ENCODE results near the gene GRIK2. TPM values are rescaled to one million over a fixed set of nuclear protein-coding genes. Genes with fewer than 3 reads are reported as not detected.
A peak's percentile ranks its signal among the peaks of the same experiment; 100 is the strongest.

Gene GRIK2
- total RNA-seq, 1 experiment from 2014 or later = 0.07 TPM

DNA sequence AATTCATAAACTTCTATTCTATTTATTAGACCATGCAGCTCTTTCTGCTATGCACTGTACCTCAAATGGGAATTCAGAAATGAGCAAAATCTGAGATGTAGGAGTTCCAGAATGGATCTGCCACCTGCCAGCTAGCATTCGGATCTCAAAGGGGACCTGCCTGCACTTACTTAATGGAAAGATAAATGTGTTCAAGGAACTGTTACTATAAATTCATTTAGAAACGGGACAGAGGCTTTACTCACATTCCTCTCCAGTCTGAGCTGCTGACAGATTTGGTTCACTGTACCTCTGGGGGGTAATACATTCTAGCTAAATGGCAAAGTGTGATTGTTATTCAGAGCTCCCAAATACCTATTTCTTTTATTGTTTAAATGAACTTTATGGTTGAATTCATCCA lies 384.1 kb downstream of the GRIK2 start:
- no peaks in the 10 kb centered on the region for H3K4me1 ChIP-seq (ENCODE audit: low read length)
- H2AFZ ChIP-seq (ENCODE audit: low read length) = no peak overlapping the region
- no peak overlapping the region for H3K4me3 ChIP-seq (ENCODE audit: low read length)
- no peaks in the 10 kb centered on the region for H3K9me2 ChIP-seq (replicated peaks; ENCODE audit: insufficient read depth, low read length)
- no peaks in the 10 kb centered on the region for H3K36me3 ChIP-seq (ENCODE audit: insufficient read depth, low read length)
- DNase-seq = no peak
- H3K27ac ChIP-seq (ENCODE audit: low read length) = no peak overlapping the region
- H3K79me2 ChIP-seq (ENCODE audit: low read length) = no peaks in the 10 kb centered on the region
- H3K4me2 ChIP-seq (ENCODE audit: low read depth, low read length, poor library complexity, severe bottlenecking) = no peak overlapping the region
- no peaks in the 10 kb centered on the region for H4K20me1 ChIP-seq (ENCODE audit: insufficient read depth, low read depth, low read length)
- H3K9me3 ChIP-seq (ENCODE audit: low read length) = no peaks in the 10 kb centered on the region
- H3K9ac ChIP-seq (ENCODE audit: low read length) = no peak overlapping the region
- H3K27me3 ChIP-seq (ENCODE audit: low read length) = no peaks in the 10 kb centered on the region

GRCh38 chr6:101779051-101779844 lies 385.7 kb downstream of the GRIK2 start:
- H3K27me3 ChIP-seq (ENCODE audit: low read length) = no peaks in the 10 kb centered on the region
- no peak overlapping the region for H2AFZ ChIP-seq (ENCODE audit: low read length)
- no peaks in the 10 kb centered on the region for H3K79me2 ChIP-seq (ENCODE audit: low read length)

DNA sequence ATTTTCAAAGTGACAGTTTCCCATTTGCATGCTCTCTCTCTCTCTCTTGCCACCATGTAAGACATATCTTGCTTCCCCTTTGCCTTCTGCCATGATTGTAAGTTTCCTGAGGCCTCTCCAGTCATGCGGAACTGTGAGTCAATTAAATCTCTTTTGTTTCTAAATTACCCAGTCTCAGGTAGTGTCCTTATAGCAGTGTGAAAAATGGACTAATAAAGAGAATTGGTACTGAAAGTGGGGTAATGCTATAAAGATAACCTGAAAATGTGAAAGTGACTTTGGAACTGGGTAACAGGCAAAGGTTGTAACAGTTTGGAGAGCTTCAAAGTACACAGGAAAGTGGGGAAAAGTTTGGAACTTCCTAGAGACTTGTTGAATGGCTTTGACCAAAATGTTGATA lies 389.8 kb downstream of the GRIK2 start:
- Histone ChIP-seq H3K79me2 (ENCODE audit: low read length) (no peaks in the 10 kb centered on the region), H3K4me2 (ENCODE audit: low read depth, low read length, poor library complexity, severe bottlenecking) (no peak overlapping the region), H3K4me1 (ENCODE audit: low read length) (no peaks in the 10 kb centered on the region), H3K9ac (ENCODE audit: low read length) (no peak overlapping the region), H4K20me1 (ENCODE audit: insufficient read depth, low read depth, low read length) (no peaks in the 10 kb centered on the region), H3K9me2 (replicated peaks; ENCODE audit: insufficient read depth, low read length) (no peaks in the 10 kb centered on the region), H3K9me3 (ENCODE audit: low read length) (no peaks in the 10 kb centered on the region), H3K4me3 (ENCODE audit: low read length) (no peak overlapping the region), H3K27ac (ENCODE audit: low read length) (no peak overlapping the region), H2AFZ (ENCODE audit: low read length) (no peak overlapping the region), H3K27me3 (ENCODE audit: low read length) (no peaks in the 10 kb centered on the region), H3K36me3 (ENCODE audit: insufficient read depth, low read length) (no peaks in the 10 kb centered on the region)
- no peak for DNase-seq

More at GRCh38 chr6:101779051-101779844, 385.7 kb downstream of the GRIK2 start:
- Histone ChIP-seq H3K4me3 (ENCODE audit: low read length) (no peak overlapping the region), H3K4me2 (ENCODE audit: low read depth, low read length, poor library complexity, severe bottlenecking) (no peak overlapping the region), H3K9ac (ENCODE audit: low read length) (no peak overlapping the region), H3K36me3 (ENCODE audit: insufficient read depth, low read length) (no peaks in the 10 kb centered on the region), H4K20me1 (ENCODE audit: insufficient read depth, low read depth, low read length) (no peaks in the 10 kb centered on the region), H3K4me1 (ENCODE audit: low read length) (no peaks in the 10 kb centered on the region), H3K9me2 (replicated peaks; ENCODE audit: insufficient read depth, low read length) (no peaks in the 10 kb centered on the region), H3K27ac (ENCODE audit: low read length) (no peak overlapping the region), H3K9me3 (ENCODE audit: low read length) (no peaks in the 10 kb centered on the region)
- DNase-seq = no peak

DNA sequence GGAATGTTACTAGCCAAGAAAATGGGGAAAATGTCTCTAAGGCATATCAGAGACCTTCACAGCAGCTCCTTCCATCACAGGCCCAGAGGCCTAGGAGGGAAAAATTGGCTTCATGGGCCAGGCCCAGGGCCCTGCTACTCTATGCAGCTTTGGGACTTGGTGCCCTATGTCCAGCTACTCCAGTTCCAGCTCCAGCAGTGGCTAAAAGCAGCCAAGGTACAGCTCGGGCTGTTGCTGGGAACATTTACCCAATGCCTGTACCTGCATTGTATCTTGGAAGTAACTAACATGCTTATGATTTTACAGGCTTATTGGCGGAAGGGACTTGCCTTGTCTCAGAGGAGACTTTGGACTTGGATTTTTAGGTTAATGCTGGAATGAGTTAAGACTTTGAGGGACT lies 390.6 kb downstream of the GRIK2 start:
- Histone ChIP-seq H3K27ac (ENCODE audit: low read length) (no peak overlapping the region), H3K9me3 (ENCODE audit: low read length) (no peaks in the 10 kb centered on the region), H4K20me1 (ENCODE audit: insufficient read depth, low read depth, low read length) (no peaks in the 10 kb centered on the region), H3K9ac (ENCODE audit: low read length) (no peak overlapping the region), H3K27me3 (ENCODE audit: low read length) (no peaks in the 10 kb centered on the region), H3K4me3 (ENCODE audit: low read length) (no peak overlapping the region), H2AFZ (ENCODE audit: low read length) (no peak overlapping the region), H3K9me2 (replicated peaks; ENCODE audit: insufficient read depth, low read length) (no peaks in the 10 kb centered on the region), H3K4me2 (ENCODE audit: low read depth, low read length, poor library complexity, severe bottlenecking) (no peak overlapping the region), H3K79me2 (ENCODE audit: low read length) (no peaks in the 10 kb centered on the region), H3K36me3 (ENCODE audit: insufficient read depth, low read length) (no peaks in the 10 kb centered on the region), H3K4me1 (ENCODE audit: low read length) (no peaks in the 10 kb centered on the region)
- no peak for DNase-seq

DNA sequence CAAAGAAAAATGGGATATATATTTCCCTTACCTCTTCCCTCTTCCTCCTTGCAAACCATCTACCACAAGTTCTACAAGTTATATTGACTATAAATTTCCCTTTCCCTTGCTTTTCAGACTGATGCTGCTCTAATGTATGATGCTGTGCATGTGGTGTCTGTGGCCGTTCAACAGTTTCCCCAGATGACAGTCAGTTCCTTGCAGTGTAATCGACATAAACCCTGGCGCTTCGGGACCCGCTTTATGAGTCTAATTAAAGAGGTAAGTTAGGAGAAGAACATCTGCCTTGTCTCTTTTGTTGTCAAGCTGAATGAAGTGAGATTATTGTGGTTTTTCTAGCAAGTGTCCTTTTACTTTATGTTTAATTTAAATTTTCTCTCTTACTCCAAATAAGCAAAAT lies 406.0 kb downstream of the GRIK2 start:
- Histone ChIP-seq H3K27ac (ENCODE audit: low read length) (no peak overlapping the region), H3K9ac (ENCODE audit: low read length) (no peak overlapping the region), H4K20me1 (ENCODE audit: insufficient read depth, low read depth, low read length) (no peaks in the 10 kb centered on the region), H3K4me2 (ENCODE audit: low read depth, low read length, poor library complexity, severe bottlenecking) (no peak overlapping the region), H3K9me2 (replicated peaks; ENCODE audit: insufficient read depth, low read length) (no peaks in the 10 kb centered on the region), H3K4me3 (ENCODE audit: low read length) (no peak overlapping the region), H3K4me1 (ENCODE audit: low read length) (no peaks in the 10 kb centered on the region), H2AFZ (ENCODE audit: low read length) (no peak overlapping the region), H3K36me3 (ENCODE audit: insufficient read depth, low read length) (no peaks in the 10 kb centered on the region), H3K79me2 (ENCODE audit: low read length) (no peaks in the 10 kb centered on the region), H3K9me3 (ENCODE audit: low read length) (peaks cover 2% of the 10 kb centered on the region), H3K27me3 (ENCODE audit: low read length) (no peaks in the 10 kb centered on the region)
- no peak for DNase-seq

DNA sequence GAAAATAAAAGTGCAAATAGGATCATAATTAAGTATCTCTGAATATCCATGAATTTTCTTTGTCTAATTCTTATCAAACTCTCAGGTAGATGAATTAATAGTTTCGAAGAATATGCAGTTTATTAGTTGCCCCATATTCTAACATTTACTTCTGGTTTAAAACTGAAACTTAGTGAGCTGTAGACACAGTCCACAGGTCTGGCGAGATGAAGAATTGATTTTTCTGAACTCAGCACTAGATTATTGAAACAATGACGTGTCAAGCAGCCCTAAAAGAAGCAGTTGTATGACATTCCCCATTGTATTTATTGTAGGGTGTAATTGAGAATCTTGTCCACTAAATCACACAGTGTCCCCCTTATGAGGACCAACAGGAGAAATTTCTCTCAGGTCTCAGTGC lies 407.1 kb downstream of the GRIK2 start:
- H3K27ac ChIP-seq (ENCODE audit: low read length) = no peak overlapping the region
- H3K4me2 ChIP-seq (ENCODE audit: low read depth, low read length, poor library complexity, severe bottlenecking) = no peak overlapping the region
- no peak for DNase-seq
- no peak overlapping the region for H2AFZ ChIP-seq (ENCODE audit: low read length)
- H3K79me2 ChIP-seq (ENCODE audit: low read length) = no peaks in the 10 kb centered on the region
- H3K4me1 ChIP-seq (ENCODE audit: low read length) = no peaks in the 10 kb centered on the region
- no peaks in the 10 kb centered on the region for H3K9me2 ChIP-seq (replicated peaks; ENCODE audit: insufficient read depth, low read length)
- H3K36me3 ChIP-seq (ENCODE audit: insufficient read depth, low read length) = no peaks in the 10 kb centered on the region
- H3K27me3 ChIP-seq (ENCODE audit: low read length) = no peaks in the 10 kb centered on the region
- no peaks in the 10 kb centered on the region for H3K9me3 ChIP-seq (ENCODE audit: low read length)
- no peak overlapping the region for H3K4me3 ChIP-seq (ENCODE audit: low read length)
- H4K20me1 ChIP-seq (ENCODE audit: insufficient read depth, low read depth, low read length) = no peaks in the 10 kb centered on the region
- H3K9ac ChIP-seq (ENCODE audit: low read length) = no peak overlapping the region

DNA sequence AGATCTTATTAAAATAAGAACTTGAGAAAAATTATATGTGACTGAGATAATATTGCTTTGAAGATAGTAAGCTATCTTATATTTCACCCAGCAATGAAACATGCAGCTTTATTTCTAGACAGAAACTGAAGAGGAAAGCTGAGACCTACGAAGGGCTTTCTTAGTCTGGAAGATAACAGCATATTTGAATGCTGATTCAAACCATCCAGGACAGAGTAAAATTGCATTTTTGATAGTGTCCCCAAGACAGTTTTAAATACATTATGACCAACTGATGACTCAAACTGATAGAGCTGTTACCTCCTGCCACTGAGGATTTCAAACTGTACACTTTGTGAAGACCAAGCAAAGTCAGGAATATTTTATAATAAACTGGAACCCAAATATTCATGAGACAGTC lies 409.6 kb downstream of the GRIK2 start:
- DNase-seq = no peak
- Histone ChIP-seq H3K4me2 (ENCODE audit: low read depth, low read length, poor library complexity, severe bottlenecking) (no peak overlapping the region), H3K36me3 (ENCODE audit: insufficient read depth, low read length) (no peaks in the 10 kb centered on the region), H4K20me1 (ENCODE audit: insufficient read depth, low read depth, low read length) (no peaks in the 10 kb centered on the region), H3K4me1 (ENCODE audit: low read length) (no peaks in the 10 kb centered on the region), H2AFZ (ENCODE audit: low read length) (no peak overlapping the region), H3K9ac (ENCODE audit: low read length) (no peak overlapping the region), H3K9me2 (replicated peaks; ENCODE audit: insufficient read depth, low read length) (no peaks in the 10 kb centered on the region), H3K9me3 (ENCODE audit: low read length) (no peaks in the 10 kb centered on the region), H3K79me2 (ENCODE audit: low read length) (no peaks in the 10 kb centered on the region), H3K27ac (ENCODE audit: low read length) (no peak overlapping the region), H3K4me3 (ENCODE audit: low read length) (no peak overlapping the region), H3K27me3 (ENCODE audit: low read length) (no peaks in the 10 kb centered on the region)

DNA sequence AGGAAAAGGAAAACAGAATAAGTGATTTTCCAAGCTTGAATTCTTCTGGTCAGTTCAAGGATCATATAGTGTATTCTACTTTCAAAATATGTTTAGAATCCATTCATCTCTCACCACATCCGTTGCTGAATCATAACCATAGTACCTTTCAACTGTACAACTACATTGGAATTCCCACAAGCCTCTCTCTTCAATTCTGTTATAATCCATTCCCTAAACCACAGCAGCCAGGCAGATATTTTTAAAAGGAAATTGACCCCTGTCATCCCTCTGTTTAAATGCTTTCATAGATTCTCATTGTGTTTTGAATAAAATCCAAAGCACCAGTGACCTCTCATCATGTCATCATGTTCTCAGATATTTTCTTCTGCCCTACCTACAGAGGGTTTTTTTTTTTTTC lies 412.7 kb downstream of the GRIK2 start:
- no peak overlapping the region for H3K9ac ChIP-seq (ENCODE audit: low read length)
- no peak overlapping the region for H3K4me3 ChIP-seq (ENCODE audit: low read length)
- H3K4me2 ChIP-seq (ENCODE audit: low read depth, low read length, poor library complexity, severe bottlenecking) = no peak overlapping the region
- H3K9me2 ChIP-seq (replicated peaks; ENCODE audit: insufficient read depth, low read length) = no peaks in the 10 kb centered on the region
- H3K27me3 ChIP-seq (ENCODE audit: low read length) = no peaks in the 10 kb centered on the region
- H3K79me2 ChIP-seq (ENCODE audit: low read length) = no peaks in the 10 kb centered on the region
- no peak for DNase-seq
- H3K27ac ChIP-seq (ENCODE audit: low read length) = no peak overlapping the region
- H3K4me1 ChIP-seq (ENCODE audit: low read length) = no peaks in the 10 kb centered on the region
- no peaks in the 10 kb centered on the region for H3K36me3 ChIP-seq (ENCODE audit: insufficient read depth, low read length)
- no peaks in the 10 kb centered on the region for H3K9me3 ChIP-seq (ENCODE audit: low read length)
- H2AFZ ChIP-seq (ENCODE audit: low read length) = 0 out of 2 replicates have a peak overlapping the region, but pooled peaks have one; percentile 34
- no peaks in the 10 kb centered on the region for H4K20me1 ChIP-seq (ENCODE audit: insufficient read depth, low read depth, low read length)
